Left lung (tissue), 10 donors: Measurements from ENCODE around the gene PPP1R12B. TPM values are rescaled to one million over a fixed set of nuclear protein-coding genes. Genes with fewer than 3 reads are reported as not detected.
A peak's percentile ranks its signal among the peaks of the same experiment; 100 is the strongest.
"Not testable (repeated sequence)": the region's sequence is repeated elsewhere in the genome, so short reads cannot be mapped to it uniquely, and the experiment has no call there.

Source experiments
- ATAC-seq: fragments of 200-7000 bp; cut with Tn5 transposase; one replicate; pipeline ENCODE4 v1.9.1; 2020; ENCODE audit warnings: moderate library complexity
- DNase-seq, 4 donors: peaks; one replicate each; pipeline ENCODE4 v3.0.0-alpha.2; 2013 to 2020
- H3K27ac ChIP-seq, 2 donors: fragments of 200-600 bp; sonication (generic) in 1 of 2; one replicate each; pipeline versions ENCODE4 v1.5.0 to v1.8.0; 2020 to 2021
- H3K27me3 ChIP-seq, 2 donors: fragments of 200-600 bp; sonication (generic) in 1 of 2; one replicate each; pipeline versions ENCODE4 v1.5.0 to v1.8.0; 2020 to 2021
- H3K36me3 ChIP-seq, 2 donors: fragments of 200-600 bp; sonication (generic) in 1 of 2; one replicate each; pipeline versions ENCODE4 v1.5.0 to v1.8.0; 2020 to 2021
- H3K4me1 ChIP-seq, 2 donors: fragments of 200-600 bp; one replicate each; pipeline ENCODE4 v1.8.0; 2021
- H3K4me3 ChIP-seq, 2 donors: fragments of 200-600 bp; sonication (generic) in 1 of 2; one replicate each; pipeline versions ENCODE4 v1.5.0 to v1.8.0; 2020 to 2021; ENCODE audit warnings: mild to moderate bottlenecking in 1 of 2
- H3K9me3 ChIP-seq, 2 donors: fragments of 200-600 bp; sonication (generic) in 1 of 2; one replicate each; pipeline versions ENCODE4 v1.5.0 to v1.8.0; 2020 to 2021
- intact Hi-C, 2 donors: fragments of 100-400 bp; cut with DNase I; formaldehyde crosslinking; loops; one replicate each; pipeline versions ENCODE4 v1.11.2 to v1.14.2; 2022
- polyA plus RNA-seq, 6 donors: library from polyadenylated mRNA; unstranded; fragments of 120-200 nt; gene quantifications; one replicate each; pipeline ENCODE4 v1.2.1, GENCODE V29; 2013; ENCODE audit not compliant: insufficient read length in 6 of 6
- total RNA-seq, 2 donors: library from RNA; stranded (reverse); fragmentation: NEBNext Ultra II Directional; extraction: Animal tissue kit (Norgen Biotek cat#: 25700); gene quantifications; one replicate each; pipeline ENCODE4 v1.2.1, GENCODE V29; 2021
- TF ChIP-seq, protein P1 (sequence below), 2 donors: fragments of 200-600 bp; sonication (generic) in 1 of 2; IDR thresholded peaks; one replicate each; pipeline versions ENCODE4 v1.5.0 to v1.8.0; 2021; ENCODE audit warnings: antibody characterized with exemption in 2 of 2
- donor health status: DM: no; HTN: yes; CAD: no.
- donor health status: DM: no; HTN: no; CAD: no.

PPP1R12B gene
- total and polyA plus RNA-seq, 8 donors, result 25.8 to 45.9 (median 30.8) TPM

DNA sequence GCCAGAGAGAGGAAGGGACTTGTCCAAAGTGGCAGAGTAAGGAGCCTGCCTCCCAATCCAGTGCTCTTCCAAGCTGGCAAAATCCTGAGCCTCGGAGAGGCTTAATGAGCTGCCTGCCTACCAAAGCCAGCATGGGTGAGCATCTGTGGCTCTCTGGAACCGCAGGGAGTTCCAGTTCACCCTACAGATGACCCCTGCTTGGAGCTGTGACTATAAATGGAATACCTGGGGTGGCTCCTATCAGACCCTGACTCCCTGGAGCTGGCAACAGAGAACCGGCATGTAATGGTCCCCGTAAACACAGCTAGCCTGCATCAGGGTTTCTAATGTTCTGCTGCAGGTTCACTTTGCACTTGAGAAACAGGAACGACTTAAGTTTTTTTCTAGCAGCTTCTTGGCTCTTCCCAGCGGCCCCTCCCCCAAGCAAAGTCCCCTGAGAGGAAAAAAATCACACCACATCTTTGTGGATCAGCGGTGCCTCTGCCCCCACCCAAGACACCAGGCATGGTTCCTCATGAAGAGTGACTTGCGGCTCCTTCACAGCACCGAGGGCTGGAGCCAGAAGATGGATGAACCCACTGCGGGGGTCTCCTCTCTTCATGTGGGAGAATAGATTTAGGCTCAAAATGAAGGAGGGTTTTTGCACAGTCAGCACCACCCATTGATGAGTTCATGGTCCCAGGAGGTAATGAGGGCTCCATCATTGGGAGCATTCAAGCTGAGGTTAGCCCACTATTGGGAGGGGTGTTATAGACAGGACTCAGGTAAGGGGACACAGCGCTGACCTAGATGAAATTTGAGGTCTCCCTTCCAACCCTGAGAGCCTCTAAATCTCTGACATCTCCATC, 282.8 kb downstream of the PPP1R12B start:
- peak in 1 of 4 donors; percentile 10 for DNase-seq
- TF ChIP-seq, protein P1, sequence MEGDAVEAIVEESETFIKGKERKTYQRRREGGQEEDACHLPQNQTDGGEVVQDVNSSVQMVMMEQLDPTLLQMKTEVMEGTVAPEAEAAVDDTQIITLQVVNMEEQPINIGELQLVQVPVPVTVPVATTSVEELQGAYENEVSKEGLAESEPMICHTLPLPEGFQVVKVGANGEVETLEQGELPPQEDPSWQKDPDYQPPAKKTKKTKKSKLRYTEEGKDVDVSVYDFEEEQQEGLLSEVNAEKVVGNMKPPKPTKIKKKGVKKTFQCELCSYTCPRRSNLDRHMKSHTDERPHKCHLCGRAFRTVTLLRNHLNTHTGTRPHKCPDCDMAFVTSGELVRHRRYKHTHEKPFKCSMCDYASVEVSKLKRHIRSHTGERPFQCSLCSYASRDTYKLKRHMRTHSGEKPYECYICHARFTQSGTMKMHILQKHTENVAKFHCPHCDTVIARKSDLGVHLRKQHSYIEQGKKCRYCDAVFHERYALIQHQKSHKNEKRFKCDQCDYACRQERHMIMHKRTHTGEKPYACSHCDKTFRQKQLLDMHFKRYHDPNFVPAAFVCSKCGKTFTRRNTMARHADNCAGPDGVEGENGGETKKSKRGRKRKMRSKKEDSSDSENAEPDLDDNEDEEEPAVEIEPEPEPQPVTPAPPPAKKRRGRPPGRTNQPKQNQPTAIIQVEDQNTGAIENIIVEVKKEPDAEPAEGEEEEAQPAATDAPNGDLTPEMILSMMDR (IDR thresholded peaks at IDR 0.05), result no peak
- peaks cover 0 to 18% of the 10 kb centered on the region in 2 donors for H3K4me1 ChIP-seq
- no peaks in the 10 kb centered on the region for H3K9me3 ChIP-seq
- H3K27ac ChIP-seq, result no peak overlapping the region
- H3K36me3 ChIP-seq, result no peaks in the 10 kb centered on the region
- peaks cover 0 to 97% of the 10 kb centered on the region in 2 donors for H3K27me3 ChIP-seq
- H3K4me3 ChIP-seq, result no peak overlapping the region
- no peak for ATAC-seq
- intact Hi-C loops, result no loop called here

DNA sequence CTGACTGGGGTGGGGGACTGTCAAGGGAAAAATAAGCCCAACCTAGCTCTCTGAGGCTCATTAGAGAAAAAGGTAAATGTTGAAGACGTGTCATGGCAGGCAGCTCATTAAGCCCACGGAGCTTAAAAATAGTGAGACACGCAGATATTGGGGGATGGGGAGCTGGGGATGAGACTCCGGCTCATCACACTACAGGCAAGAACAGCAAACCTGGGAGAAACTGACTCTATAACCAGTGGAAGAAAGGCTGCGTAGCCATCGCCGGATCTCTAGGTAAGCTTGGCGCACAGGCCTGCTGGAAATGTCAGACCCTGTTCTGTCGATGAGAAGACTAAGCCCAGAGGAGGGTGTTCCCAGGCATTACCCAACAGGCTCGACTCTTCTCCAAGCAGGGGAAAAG, 283.7 kb downstream of the PPP1R12B start:
- peak in 1 of 4 donors; percentile 11 for DNase-seq

DNA sequence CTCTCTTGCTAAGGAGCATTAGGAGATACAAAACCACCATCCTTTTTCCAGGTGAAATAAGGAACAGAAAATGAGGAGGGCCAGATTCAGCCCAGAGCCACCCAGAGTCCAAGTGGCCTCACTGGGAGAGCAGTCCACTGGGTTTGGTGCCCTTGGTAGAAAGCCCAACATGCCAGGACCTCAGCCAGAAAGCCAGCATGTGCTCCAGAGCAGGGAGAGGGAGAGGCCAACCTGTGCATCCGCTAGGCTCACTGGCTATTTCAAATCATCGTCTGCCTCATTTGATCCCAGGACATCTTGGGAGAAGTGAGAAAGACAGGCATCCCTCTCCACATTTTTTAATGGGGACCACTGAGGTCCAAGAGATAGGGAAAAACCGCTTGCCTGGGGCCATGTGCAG, 287.7 kb downstream of the PPP1R12B start:
- H3K4me1 ChIP-seq, H3K4me3 ChIP-seq, H3K27ac ChIP-seq, ATAC-seq, H3K9me3 ChIP-seq, H3K36me3 ChIP-seq, intact Hi-C loops, DNase-seq: not testable (repeated sequence)
- H3K27me3 ChIP-seq, result peaks cover 0 to 100% of the 10 kb centered on the region in 2 donors

More for the DNA sequence above, 283.7 kb downstream of the PPP1R12B start:
- TF ChIP-seq, protein P1 (IDR thresholded peaks at IDR 0.05), result no peak
- Histone ChIP-seq H3K36me3 (no peaks in the 10 kb centered on the region), H3K27ac (no peak overlapping the region), H3K27me3 (peaks cover 0 to 97% of the 10 kb centered on the region in 2 donors), H3K4me3 (no peak overlapping the region), H3K4me1 (peaks cover 0 to 18% of the 10 kb centered on the region in 2 donors), H3K9me3 (no peaks in the 10 kb centered on the region)
- intact Hi-C loops, result no loop called here
- no peak for ATAC-seq

DNA sequence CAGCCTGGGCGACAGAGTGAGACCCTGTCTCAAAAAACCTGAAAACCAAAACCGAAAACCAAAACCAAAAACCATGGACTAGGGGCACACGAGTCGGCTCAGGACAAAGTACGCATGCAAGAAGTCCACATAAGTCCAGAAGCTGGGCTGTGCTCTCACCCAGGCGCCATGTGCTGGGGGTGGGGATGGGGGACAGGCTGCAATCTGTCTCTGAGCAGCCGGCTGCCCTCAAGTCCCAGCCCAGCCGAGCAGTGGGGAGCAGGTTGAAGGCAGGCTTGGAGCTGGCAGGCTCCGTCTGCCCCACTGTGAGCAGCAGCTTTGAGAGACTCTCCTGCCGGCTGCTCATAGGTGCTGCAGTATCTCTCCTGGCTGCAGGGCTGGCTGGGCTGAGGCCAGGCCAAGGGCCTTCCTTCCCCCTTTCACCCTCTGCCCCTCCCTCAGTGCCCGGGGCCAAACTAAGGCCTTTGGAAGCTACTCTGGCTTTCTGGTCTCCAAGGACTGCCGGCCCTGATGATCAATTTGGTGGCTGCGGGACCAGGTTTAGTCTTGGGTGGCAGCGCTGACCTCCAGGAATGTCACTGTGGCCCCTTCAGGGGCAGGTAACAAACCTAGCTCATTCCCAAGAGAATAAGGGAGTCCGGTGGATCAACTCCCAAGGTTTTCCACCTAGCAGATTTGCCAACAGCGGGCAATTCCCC, 289.0 kb downstream of the PPP1R12B start:
- H3K4me3 ChIP-seq, H3K27ac ChIP-seq, ATAC-seq, intact Hi-C loops, DNase-seq, H3K9me3 ChIP-seq, H3K4me1 ChIP-seq, H3K36me3 ChIP-seq: not testable (repeated sequence)
- peaks cover 9 to 100% of the 10 kb centered on the region in 2 donors for H3K27me3 ChIP-seq

DNA sequence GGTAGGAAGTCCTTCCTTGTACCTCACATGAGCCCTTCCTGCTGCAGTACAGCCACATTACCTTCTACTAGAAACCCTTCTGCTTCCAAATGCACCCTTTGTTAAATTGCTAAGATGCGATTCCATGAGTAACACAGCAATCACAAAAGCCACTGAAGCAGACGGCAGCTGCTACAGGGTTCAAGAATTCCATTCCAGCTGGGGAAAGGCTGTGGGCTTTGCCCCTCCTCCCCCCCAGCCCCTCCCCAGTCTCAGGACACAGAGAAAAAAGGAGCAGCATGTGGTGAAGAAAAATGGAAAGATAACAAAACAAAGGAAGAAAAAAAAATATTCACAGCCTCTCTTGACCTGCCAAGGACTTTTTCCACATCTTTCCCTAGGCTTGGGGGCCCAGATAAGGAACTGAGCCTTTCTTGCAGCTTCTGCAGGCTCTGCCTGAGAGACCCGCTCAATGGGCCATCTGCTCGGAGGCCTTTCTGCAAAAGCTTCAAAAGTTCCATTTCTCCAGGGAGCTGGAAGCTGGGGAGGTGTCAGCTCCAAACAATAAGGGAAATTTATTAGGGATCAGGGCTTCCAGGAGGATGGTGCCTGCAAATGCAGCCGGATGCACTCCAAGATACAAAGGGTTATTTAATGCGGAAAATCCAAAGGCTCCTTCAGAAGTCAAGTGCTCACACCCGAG, 289.7 kb downstream of the PPP1R12B start:
- intact Hi-C loops, result no loop called here
- DNase-seq (no peak), ATAC-seq (no peak)
- Histone ChIP-seq H3K27ac (no peak overlapping the region), H3K4me1 (peaks cover 0 to 9% of the 10 kb centered on the region in 2 donors), H3K36me3 (no peaks in the 10 kb centered on the region), H3K9me3 (no peaks in the 10 kb centered on the region), H3K27me3 (peaks cover 15 to 100% of the 10 kb centered on the region in 2 donors), H3K4me3 (no peak overlapping the region)
- TF ChIP-seq, protein P1 (IDR thresholded peaks at IDR 0.05), result no peak

DNA sequence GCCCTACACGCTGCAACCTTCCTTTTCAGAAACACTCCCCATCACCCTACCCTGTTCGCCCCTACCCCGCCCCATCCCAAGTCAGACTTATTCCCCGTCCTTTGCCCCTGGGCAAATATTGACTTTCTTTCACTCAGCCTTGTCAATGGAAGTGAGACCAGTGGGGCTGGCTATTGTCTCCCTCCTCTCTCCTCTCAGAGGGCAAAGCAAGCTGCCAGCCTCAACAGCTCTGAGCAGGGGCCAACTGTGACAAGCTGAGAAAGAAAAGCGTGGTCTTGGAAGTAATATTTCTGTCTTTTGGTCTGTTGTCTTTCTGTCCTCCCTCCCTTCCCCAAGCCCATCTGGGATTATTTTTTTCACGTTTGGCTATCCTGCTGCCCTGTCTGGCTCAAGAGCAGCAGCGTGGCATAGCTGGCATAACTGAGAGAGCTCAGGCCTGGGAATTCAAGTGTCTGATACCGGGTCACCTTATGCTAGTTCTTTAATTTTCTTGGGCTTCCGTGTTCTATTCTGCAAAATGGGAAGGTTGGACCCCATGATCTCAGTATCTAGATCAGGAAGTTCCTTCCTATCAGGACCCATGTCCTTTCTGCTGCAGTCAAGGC, 290.3 kb downstream of the PPP1R12B start:
- intact Hi-C loops, H3K9me3 ChIP-seq, H3K36me3 ChIP-seq, H3K4me3 ChIP-seq, H3K27ac ChIP-seq: not testable (repeated sequence)
- peaks cover 22 to 100% of the 10 kb centered on the region in 2 donors for H3K27me3 ChIP-seq
- DNase-seq (peak in 1 of 4 donors; percentile 26), ATAC-seq (peak; percentile 82)
- peaks cover 5 to 15% of the 10 kb centered on the region in 2 donors for H3K4me1 ChIP-seq
